ENCODE results near the gene CENPF.

DNA sequence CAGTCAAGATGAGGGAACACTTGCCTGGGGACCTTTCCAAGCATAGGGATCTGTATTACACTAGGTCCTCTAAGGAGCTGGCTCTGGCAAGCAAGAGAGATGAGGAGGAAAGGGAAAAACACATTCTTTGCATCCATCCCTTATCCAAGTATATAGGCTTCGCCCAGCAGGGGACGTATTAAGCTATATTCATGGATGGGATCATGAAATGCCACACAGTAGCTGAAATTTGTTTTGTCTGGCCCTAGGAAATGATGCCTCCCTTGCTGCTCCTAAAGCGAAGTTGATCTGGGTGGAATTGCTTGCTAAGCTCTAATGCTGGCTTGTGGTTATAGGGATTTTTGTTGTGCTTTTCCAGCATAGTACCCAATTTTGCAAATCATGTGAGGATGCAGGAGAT, 32.1 kb downstream of the CENPF start:
- TF ChIP-seq EP300 (IDR thresholded peaks at IDR 0.05; ENCODE audit: low read depth in 2 of 2, low read length in 2 of 2) (no peak), EP300 (CRISPR knock-in tag; IDR thresholded peaks at IDR 0.05; ENCODE audit: borderline replicate concordance) (no peak), ZFP41 (CRISPR knock-in tag; IDR thresholded peaks at IDR 0.05; ENCODE audit: borderline replicate concordance) (no peak), RXRA (CRISPR knock-in tag; IDR thresholded peaks at IDR 0.05) (no peak), ETV6 (CRISPR knock-in tag; conservative IDR thresholded peaks at IDR 0.05) (no peak), POLR2A (IDR thresholded peaks at IDR 0.05; ENCODE audit: insufficient read depth in 1 of 2, low read depth in 2 of 2, low read length in 2 of 2) (no peak), ZNF446 (CRISPR knock-in tag; IDR thresholded peaks at IDR 0.05) (no peak)
- TF ChIP-seq, protein P1, sequence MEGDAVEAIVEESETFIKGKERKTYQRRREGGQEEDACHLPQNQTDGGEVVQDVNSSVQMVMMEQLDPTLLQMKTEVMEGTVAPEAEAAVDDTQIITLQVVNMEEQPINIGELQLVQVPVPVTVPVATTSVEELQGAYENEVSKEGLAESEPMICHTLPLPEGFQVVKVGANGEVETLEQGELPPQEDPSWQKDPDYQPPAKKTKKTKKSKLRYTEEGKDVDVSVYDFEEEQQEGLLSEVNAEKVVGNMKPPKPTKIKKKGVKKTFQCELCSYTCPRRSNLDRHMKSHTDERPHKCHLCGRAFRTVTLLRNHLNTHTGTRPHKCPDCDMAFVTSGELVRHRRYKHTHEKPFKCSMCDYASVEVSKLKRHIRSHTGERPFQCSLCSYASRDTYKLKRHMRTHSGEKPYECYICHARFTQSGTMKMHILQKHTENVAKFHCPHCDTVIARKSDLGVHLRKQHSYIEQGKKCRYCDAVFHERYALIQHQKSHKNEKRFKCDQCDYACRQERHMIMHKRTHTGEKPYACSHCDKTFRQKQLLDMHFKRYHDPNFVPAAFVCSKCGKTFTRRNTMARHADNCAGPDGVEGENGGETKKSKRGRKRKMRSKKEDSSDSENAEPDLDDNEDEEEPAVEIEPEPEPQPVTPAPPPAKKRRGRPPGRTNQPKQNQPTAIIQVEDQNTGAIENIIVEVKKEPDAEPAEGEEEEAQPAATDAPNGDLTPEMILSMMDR (CRISPR knock-in tag; IDR thresholded peaks at IDR 0.05): no peak
- TF ChIP-seq, protein P2, sequence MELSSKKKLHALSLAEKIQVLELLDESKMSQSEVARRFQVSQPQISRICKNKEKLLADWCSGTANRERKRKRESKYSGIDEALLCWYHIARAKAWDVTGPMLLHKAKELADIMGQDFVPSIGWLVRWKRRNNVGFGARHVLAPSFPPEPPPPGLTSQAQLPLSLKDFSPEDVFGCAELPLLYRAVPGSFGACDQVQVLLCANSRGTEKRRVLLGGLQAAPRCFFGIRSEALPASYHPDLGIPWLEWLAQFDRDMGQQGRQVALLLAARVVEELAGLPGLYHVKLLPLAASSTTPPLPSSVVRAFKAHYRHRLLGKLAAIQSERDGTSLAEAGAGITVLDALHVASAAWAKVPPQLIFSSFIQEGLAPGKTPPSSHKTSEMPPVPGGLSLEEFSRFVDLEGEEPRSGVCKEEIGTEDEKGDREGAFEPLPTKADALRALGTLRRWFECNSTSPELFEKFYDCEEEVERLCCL (CRISPR knock-in tag; IDR thresholded peaks at IDR 0.05; ENCODE audit: borderline replicate concordance): no peak
- TF ChIP-seq, protein P3, sequence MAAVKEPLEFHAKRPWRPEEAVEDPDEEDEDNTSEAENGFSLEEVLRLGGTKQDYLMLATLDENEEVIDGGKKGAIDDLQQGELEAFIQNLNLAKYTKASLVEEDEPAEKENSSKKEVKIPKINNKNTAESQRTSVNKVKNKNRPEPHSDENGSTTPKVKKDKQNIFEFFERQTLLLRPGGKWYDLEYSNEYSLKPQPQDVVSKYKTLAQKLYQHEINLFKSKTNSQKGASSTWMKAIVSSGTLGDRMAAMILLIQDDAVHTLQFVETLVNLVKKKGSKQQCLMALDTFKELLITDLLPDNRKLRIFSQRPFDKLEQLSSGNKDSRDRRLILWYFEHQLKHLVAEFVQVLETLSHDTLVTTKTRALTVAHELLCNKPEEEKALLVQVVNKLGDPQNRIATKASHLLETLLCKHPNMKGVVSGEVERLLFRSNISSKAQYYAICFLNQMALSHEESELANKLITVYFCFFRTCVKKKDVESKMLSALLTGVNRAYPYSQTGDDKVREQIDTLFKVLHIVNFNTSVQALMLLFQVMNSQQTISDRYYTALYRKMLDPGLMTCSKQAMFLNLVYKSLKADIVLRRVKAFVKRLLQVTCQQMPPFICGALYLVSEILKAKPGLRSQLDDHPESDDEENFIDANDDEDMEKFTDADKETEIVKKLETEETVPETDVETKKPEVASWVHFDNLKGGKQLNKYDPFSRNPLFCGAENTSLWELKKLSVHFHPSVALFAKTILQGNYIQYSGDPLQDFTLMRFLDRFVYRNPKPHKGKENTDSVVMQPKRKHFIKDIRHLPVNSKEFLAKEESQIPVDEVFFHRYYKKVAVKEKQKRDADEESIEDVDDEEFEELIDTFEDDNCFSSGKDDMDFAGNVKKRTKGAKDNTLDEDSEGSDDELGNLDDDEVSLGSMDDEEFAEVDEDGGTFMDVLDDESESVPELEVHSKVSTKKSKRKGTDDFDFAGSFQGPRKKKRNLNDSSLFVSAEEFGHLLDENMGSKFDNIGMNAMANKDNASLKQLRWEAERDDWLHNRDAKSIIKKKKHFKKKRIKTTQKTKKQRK (IDR thresholded peaks at IDR 0.05; ENCODE audit: low read length): no peak
